Measurements from ENCODE around the gene NCOA3. TPM values are rescaled to one million over a fixed set of nuclear protein-coding genes. Genes with fewer than 3 reads are reported as not detected.
A peak's percentile ranks its signal among the peaks of the same experiment; 100 is the strongest.

Gene NCOA3
- polyA plus RNA-seq, 3 donors = 13.5 to 21.8 (median 21.3) TPM

DNA sequence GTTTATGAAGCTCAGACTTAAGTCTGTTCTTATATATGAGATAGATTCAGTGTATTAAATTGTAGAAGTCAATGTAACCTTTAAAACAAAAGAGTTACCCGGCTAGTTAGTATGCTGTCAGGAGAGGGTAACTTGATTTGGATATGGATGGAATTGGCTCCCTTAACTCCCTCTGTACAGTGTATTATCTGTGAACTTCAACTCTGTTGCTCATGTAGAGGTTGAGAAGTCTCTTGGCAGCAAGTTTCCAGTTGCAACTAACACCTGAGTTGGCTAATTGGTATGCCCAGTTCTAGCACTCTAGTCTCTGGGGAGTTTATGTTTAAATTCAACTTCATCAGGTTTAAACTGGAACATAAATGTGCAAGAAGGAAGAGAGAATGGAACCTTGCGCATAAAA, 111.0 kb downstream of the NCOA3 start:
- no peak overlapping the region for H3K4me3 ChIP-seq (replicated peaks in 1 of 3; ENCODE audit: low read depth in 2 of 3, low read length in 3 of 3)
- Mint-ChIP-seq H3K9me3 (no peaks in the 10 kb centered on the region), H3K4me1 (peaks cover 16% of the 10 kb centered on the region), H3K36me3 (peaks cover 15 to 23% of the 10 kb centered on the region in 2 donors), H3K27me3 (ENCODE audit: low read depth in 3 of 3) (peaks cover 0 to 1% (median 0%) of the 10 kb centered on the region in 3 donors), H3K4me3 (no peak overlapping the region), H3K27ac (no peak overlapping the region)
- no CpG with 5 or more reads among the region's 2 CpGs for WGBS (ENCODE audit: insufficient coverage)
- no peak overlapping the region for H3K4me2 ChIP-seq (replicated peaks; ENCODE audit: extremely low read depth, low read length, poor library complexity, severe bottlenecking)
- no peaks in the 10 kb centered on the region for H3K9me3 ChIP-seq (replicated peaks in 1 of 2; ENCODE audit: control insufficient read depth in 1 of 2, insufficient read depth in 1 of 2, low read length in 2 of 2)
- no peak overlapping the region for H3K9ac ChIP-seq (ENCODE audit: insufficient read depth, low read length, poor library complexity, severe bottlenecking)
- H3K4me1 ChIP-seq (ENCODE audit: control insufficient read depth in 1 of 2, insufficient read depth in 2 of 2, low read length in 2 of 2) = peaks cover 5 to 10% of the 10 kb centered on the region in 2 donors
- peak overlapping the region in 1 of 2 donors; percentile 36 for H3K27ac ChIP-seq (ENCODE audit: low read depth in 1 of 2, low read length in 2 of 2)
- peaks cover 0 to 2% of the 10 kb centered on the region in 2 donors for H3K36me3 ChIP-seq (replicated peaks in 1 of 2; ENCODE audit: control insufficient read depth in 1 of 2, insufficient read depth in 2 of 2, low read length in 2 of 2)
- H3K79me2 ChIP-seq (ENCODE audit: insufficient read depth, low read length) = peaks cover 77% of the 10 kb centered on the region
- peaks cover 98% of the 10 kb centered on the region for H4K20me1 ChIP-seq (ENCODE audit: insufficient read depth, low read length)
- TF ChIP-seq, protein P1, sequence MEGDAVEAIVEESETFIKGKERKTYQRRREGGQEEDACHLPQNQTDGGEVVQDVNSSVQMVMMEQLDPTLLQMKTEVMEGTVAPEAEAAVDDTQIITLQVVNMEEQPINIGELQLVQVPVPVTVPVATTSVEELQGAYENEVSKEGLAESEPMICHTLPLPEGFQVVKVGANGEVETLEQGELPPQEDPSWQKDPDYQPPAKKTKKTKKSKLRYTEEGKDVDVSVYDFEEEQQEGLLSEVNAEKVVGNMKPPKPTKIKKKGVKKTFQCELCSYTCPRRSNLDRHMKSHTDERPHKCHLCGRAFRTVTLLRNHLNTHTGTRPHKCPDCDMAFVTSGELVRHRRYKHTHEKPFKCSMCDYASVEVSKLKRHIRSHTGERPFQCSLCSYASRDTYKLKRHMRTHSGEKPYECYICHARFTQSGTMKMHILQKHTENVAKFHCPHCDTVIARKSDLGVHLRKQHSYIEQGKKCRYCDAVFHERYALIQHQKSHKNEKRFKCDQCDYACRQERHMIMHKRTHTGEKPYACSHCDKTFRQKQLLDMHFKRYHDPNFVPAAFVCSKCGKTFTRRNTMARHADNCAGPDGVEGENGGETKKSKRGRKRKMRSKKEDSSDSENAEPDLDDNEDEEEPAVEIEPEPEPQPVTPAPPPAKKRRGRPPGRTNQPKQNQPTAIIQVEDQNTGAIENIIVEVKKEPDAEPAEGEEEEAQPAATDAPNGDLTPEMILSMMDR (IDR thresholded peaks at IDR 0.05) = no peak
- intact Hi-C loops (cut with micrococcal nuclease) = loop anchor here (5.0 to 10.0 kb wide), 2 partner anchors 110 to 228 kb away; partner anchors contain the start of gene NCOA3 (in 1 of the 2)
- DNase-seq = no peak
- no peaks in the 10 kb centered on the region for H3K27me3 ChIP-seq (ENCODE audit: control insufficient read depth in 2 of 2, insufficient read depth in 2 of 2, low read length in 2 of 2)
- no peak overlapping the region for H2AFZ ChIP-seq (ENCODE audit: insufficient read depth, low read depth, low read length, poor library complexity, severe bottlenecking)

DNA sequence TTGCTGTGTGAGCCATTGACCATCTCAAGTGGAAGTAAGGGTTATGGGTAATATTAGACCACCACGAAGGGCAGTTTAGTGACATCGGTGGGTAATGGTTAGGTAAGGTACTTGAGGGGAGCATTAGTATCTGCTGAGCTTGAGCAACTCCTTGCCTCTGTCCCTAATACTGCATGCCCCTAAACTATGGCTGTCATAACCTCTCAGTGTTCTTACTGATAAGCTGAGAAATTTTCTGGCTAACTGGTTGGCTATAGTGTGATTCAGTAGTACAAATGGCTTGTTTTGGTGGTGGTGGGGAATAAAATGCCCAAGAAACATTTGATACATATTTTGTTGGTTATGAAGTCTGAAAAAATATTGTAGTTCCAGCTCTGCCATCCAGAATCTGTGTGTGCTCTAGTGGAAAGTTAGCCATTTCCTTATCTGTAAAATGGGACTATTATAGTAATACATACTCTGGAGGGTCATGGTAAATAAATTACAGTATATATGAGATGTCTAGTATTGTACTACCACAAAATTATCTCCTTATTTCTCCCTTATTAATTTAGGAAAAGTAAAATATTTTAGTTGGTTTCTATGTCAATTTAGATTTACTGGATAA, 113.1 kb downstream of the NCOA3 start:
- TF ChIP-seq, protein P1 (IDR thresholded peaks at IDR 0.05) = no peak
- H3K9me3 Mint-ChIP-seq = no peaks in the 10 kb centered on the region
- H3K27me3 ChIP-seq (ENCODE audit: control insufficient read depth in 2 of 2, insufficient read depth in 2 of 2, low read length in 2 of 2) = no peaks in the 10 kb centered on the region
- no peak overlapping the region for H3K4me3 Mint-ChIP-seq
- peaks cover 96% of the 10 kb centered on the region for H4K20me1 ChIP-seq (ENCODE audit: insufficient read depth, low read length)
- no peak overlapping the region for H3K4me2 ChIP-seq (replicated peaks; ENCODE audit: extremely low read depth, low read length, poor library complexity, severe bottlenecking)
- intact Hi-C loops (cut with micrococcal nuclease) = loop anchor here (5.0 to 10.0 kb wide), 2 partner anchors 113 to 230 kb away; partner anchors contain the start of gene NCOA3 (in 1 of the 2)
- H3K9ac ChIP-seq (ENCODE audit: insufficient read depth, low read length, poor library complexity, severe bottlenecking) = no peak overlapping the region
- H3K4me1 ChIP-seq (ENCODE audit: control insufficient read depth in 1 of 2, insufficient read depth in 2 of 2, low read length in 2 of 2) = peaks cover 5 to 10% of the 10 kb centered on the region in 2 donors
- no CpG with 5 or more reads among the region's 2 CpGs for WGBS (ENCODE audit: insufficient coverage)
- DNase-seq = no peak
- peaks cover 0 to 2% of the 10 kb centered on the region in 2 donors for H3K36me3 ChIP-seq (replicated peaks in 1 of 2; ENCODE audit: control insufficient read depth in 1 of 2, insufficient read depth in 2 of 2, low read length in 2 of 2)
- no peak overlapping the region for H2AFZ ChIP-seq (ENCODE audit: insufficient read depth, low read depth, low read length, poor library complexity, severe bottlenecking)
- peaks cover 13% of the 10 kb centered on the region for H3K4me1 Mint-ChIP-seq
- peaks cover 17 to 21% of the 10 kb centered on the region in 2 donors for H3K36me3 Mint-ChIP-seq
- H3K79me2 ChIP-seq (ENCODE audit: insufficient read depth, low read length) = peaks cover 72% of the 10 kb centered on the region
- no peak overlapping the region for H3K27ac Mint-ChIP-seq
- no peaks in the 10 kb centered on the region for H3K9me3 ChIP-seq (replicated peaks in 1 of 2; ENCODE audit: control insufficient read depth in 1 of 2, insufficient read depth in 1 of 2, low read length in 2 of 2)
- H3K27ac ChIP-seq (ENCODE audit: low read depth in 1 of 2, low read length in 2 of 2) = no peak overlapping the region
- no peak overlapping the region for H3K4me3 ChIP-seq (replicated peaks in 1 of 3; ENCODE audit: low read depth in 2 of 3, low read length in 3 of 3)
- peaks cover 0 to 1% (median 0%) of the 10 kb centered on the region in 3 donors for H3K27me3 Mint-ChIP-seq (ENCODE audit: low read depth in 3 of 3)

All from CD14-positive monocyte (primary cell).